ENCODE measurements around the gene ACOT11.

- TF ChIP-seq CTCF (conservative IDR thresholded peaks at IDR 0.05), result no peak
- no peak for TF ChIP-seq EZH2 (IDR thresholded peaks at IDR 0.05; ENCODE audit: low read depth)
These were observed 27.3 kb upstream of the ACOT11 start for GRCh38 chr1:54520631-54521321.

Measured in PC-9 (cell line).